Activated naive CD8-positive, alpha-beta T cell treated with anti-CD3 and anti-CD28 coated beads, Interleukin-2, amount 50 U/mL, for 24 hours (primary cell): ENCODE results near the gene ACO2.

Experiments used
- ATAC-seq: fragments of 150-1000 bp; cut with Tn5 transposase; one replicate; pipeline ENCODE4 v1.10.0; 2021
- DNase-seq: peaks from one replicate; pipeline ENCODE4 v3.0.0; 2021
- H3K27ac Mint-ChIP-seq: one replicate; pipeline ENCODE4 v1.8.0; 2021; ENCODE audit warnings: mild to moderate bottlenecking, mixed read lengths
- H3K27me3 Mint-ChIP-seq: one replicate; pipeline ENCODE4 v1.8.0; 2021; ENCODE audit warnings: mixed read lengths
- H3K36me3 Mint-ChIP-seq: one replicate; pipeline ENCODE4 v1.8.0; 2021; ENCODE audit warnings: low read depth, mixed read lengths
- H3K4me1 Mint-ChIP-seq: one replicate; pipeline ENCODE4 v1.8.0; 2021; ENCODE audit warnings: mixed read lengths
- H3K4me3 Mint-ChIP-seq: one replicate; pipeline ENCODE4 v1.8.0; 2021; ENCODE audit warnings: mild to moderate bottlenecking, moderate library complexity, mixed read lengths
- H3K9me3 Mint-ChIP-seq: one replicate; pipeline ENCODE4 v1.8.0; 2021; ENCODE audit warnings: mixed read lengths

Gene ACO2

GRCh38 chr22:41532908-41533825 is 64.2 kb downstream of the ACO2 start:
- ATAC-seq, result peak; percentile 67
- H3K27ac Mint-ChIP-seq, result no peak overlapping the region

GRCh38 chr22:41534219-41534618 is 65.3 kb downstream of the ACO2 start:
- no peaks in the 10 kb centered on the region for H3K4me1 Mint-ChIP-seq

More at GRCh38 chr22:41532908-41533825, 64.2 kb downstream of the ACO2 start:
- Mint-ChIP-seq H3K27me3 (no peaks in the 10 kb centered on the region), H3K4me3 (no peak overlapping the region), H3K4me1 (peaks cover 3% of the 10 kb centered on the region), H3K9me3 (no peaks in the 10 kb centered on the region), H3K36me3 (peaks cover 21% of the 10 kb centered on the region)
- DNase-seq, result peak; percentile 79

GRCh38 chr22:41535244-41535643 is 66.3 kb downstream of the ACO2 start:
- Mint-ChIP-seq H3K9me3 (no peaks in the 10 kb centered on the region), H3K4me3 (no peak overlapping the region), H3K27me3 (no peaks in the 10 kb centered on the region), H3K4me1 (peaks cover 2% of the 10 kb centered on the region), H3K27ac (no peak overlapping the region), H3K36me3 (peaks cover 22% of the 10 kb centered on the region)
- ATAC-seq (no peak), DNase-seq (no peak)

More at GRCh38 chr22:41534219-41534618, 65.3 kb downstream of the ACO2 start:
- Mint-ChIP-seq H3K27ac (no peak overlapping the region), H3K27me3 (no peaks in the 10 kb centered on the region), H3K4me3 (no peak overlapping the region), H3K9me3 (no peaks in the 10 kb centered on the region), H3K36me3 (peaks cover 18% of the 10 kb centered on the region)
- no peak for ATAC-seq
- no peak for DNase-seq

GRCh38 chr22:41537203-41537602 is 68.3 kb downstream of the ACO2 start:
- H3K4me3 Mint-ChIP-seq, result no peak overlapping the region
- peaks cover 15% of the 10 kb centered on the region for H3K4me1 Mint-ChIP-seq
- H3K27me3 Mint-ChIP-seq, result no peaks in the 10 kb centered on the region
- DNase-seq (no peak), ATAC-seq (no peak)
- H3K27ac Mint-ChIP-seq, result no peak overlapping the region
- H3K9me3 Mint-ChIP-seq, result no peaks in the 10 kb centered on the region
- peaks cover 19% of the 10 kb centered on the region for H3K36me3 Mint-ChIP-seq

GRCh38 chr22:41538583-41538982 is 69.7 kb downstream of the ACO2 start:
- Mint-ChIP-seq H3K27ac (no peak overlapping the region), H3K27me3 (no peaks in the 10 kb centered on the region), H3K36me3 (peaks cover 25% of the 10 kb centered on the region), H3K4me3 (no peak overlapping the region), H3K9me3 (no peaks in the 10 kb centered on the region), H3K4me1 (peaks cover 27% of the 10 kb centered on the region)
- DNase-seq (no peak), ATAC-seq (no peak)

GRCh38 chr22:41539146-41540005 is 70.5 kb downstream of the ACO2 start:
- H3K4me1 Mint-ChIP-seq, result peaks cover 30% of the 10 kb centered on the region
- no peak overlapping the region for H3K27ac Mint-ChIP-seq
- no peak overlapping the region for H3K4me3 Mint-ChIP-seq
- ATAC-seq (no peak), DNase-seq (no peak)
- H3K27me3 Mint-ChIP-seq, result no peaks in the 10 kb centered on the region
- peaks cover 27% of the 10 kb centered on the region for H3K36me3 Mint-ChIP-seq
- H3K9me3 Mint-ChIP-seq, result no peaks in the 10 kb centered on the region

- Mint-ChIP-seq H3K4me3 (no peak overlapping the region), H3K27ac (no peak overlapping the region), H3K9me3 (no peaks in the 10 kb centered on the region), H3K4me1 (peaks cover 35% of the 10 kb centered on the region), H3K27me3 (no peaks in the 10 kb centered on the region), H3K36me3 (peaks cover 26% of the 10 kb centered on the region)
- ATAC-seq (no peak), DNase-seq (no peak)
These were observed 71.0 kb downstream of the ACO2 start for GRCh38 chr22:41540006-41540315.

GRCh38 chr22:41540365-41540764 is 71.4 kb downstream of the ACO2 start:
- Mint-ChIP-seq H3K4me1 (peaks cover 39% of the 10 kb centered on the region), H3K9me3 (no peaks in the 10 kb centered on the region), H3K27me3 (no peaks in the 10 kb centered on the region), H3K27ac (no peak overlapping the region), H3K4me3 (no peak overlapping the region), H3K36me3 (peaks cover 22% of the 10 kb centered on the region)
- ATAC-seq, result no peak
- DNase-seq, result no peak

- Mint-ChIP-seq H3K4me3 (peak overlapping the region; percentile 82), H3K9me3 (no peaks in the 10 kb centered on the region), H3K4me1 (peaks cover 42% of the 10 kb centered on the region), H3K27me3 (no peaks in the 10 kb centered on the region), H3K36me3 (peaks cover 22% of the 10 kb centered on the region), H3K27ac (peak overlapping the region; percentile 34)
- DNase-seq, result no peak
- no peak for ATAC-seq
These were observed 72.6 kb downstream of the ACO2 start for GRCh38 chr22:41541484-41541883.

GRCh38 chr22:41542224-41542623 is 73.3 kb downstream of the ACO2 start:
- peak overlapping the region; percentile 82 for H3K4me3 Mint-ChIP-seq
- no peaks in the 10 kb centered on the region for H3K27me3 Mint-ChIP-seq
- no peak for DNase-seq
- no peak for ATAC-seq
- H3K27ac Mint-ChIP-seq, result peak overlapping the region; percentile 94
- peaks cover 42% of the 10 kb centered on the region for H3K4me1 Mint-ChIP-seq
- peaks cover 22% of the 10 kb centered on the region for H3K36me3 Mint-ChIP-seq
- H3K9me3 Mint-ChIP-seq, result no peaks in the 10 kb centered on the region

GRCh38 chr22:41543854-41544670 is 75.1 kb downstream of the ACO2 start, which contains the start of gene POLR3H:
POLR3H (minus strand) TSS chr22:41544470; CDS start chr22:41544101, 369 bp downstream.
- H3K27me3 Mint-ChIP-seq, result no peaks in the 10 kb centered on the region
- peak within 1 kb of the TSS; percentile 94 for H3K27ac Mint-ChIP-seq
- peaks cover 42% of the 10 kb centered on the region for H3K4me1 Mint-ChIP-seq
- peak; percentile 98 for ATAC-seq
- no peaks in the 10 kb centered on the region for H3K9me3 Mint-ChIP-seq
- H3K4me3 Mint-ChIP-seq, result peak within 1 kb of the TSS; percentile 82
- DNase-seq, result peak; percentile 98
- peaks cover 16% of the 10 kb centered on the region for H3K36me3 Mint-ChIP-seq

GRCh38 chr22:41544671-41545476 is 76.0 kb downstream of the ACO2 start:
- H3K27me3 Mint-ChIP-seq, result no peaks in the 10 kb centered on the region
- H3K4me1 Mint-ChIP-seq, result peaks cover 40% of the 10 kb centered on the region
- peak overlapping the region; percentile 82 for H3K4me3 Mint-ChIP-seq
- no peaks in the 10 kb centered on the region for H3K9me3 Mint-ChIP-seq
- DNase-seq, result no peak
- peak overlapping the region; percentile 94 for H3K27ac Mint-ChIP-seq
- ATAC-seq, result peak; percentile 9
- peaks cover 11% of the 10 kb centered on the region for H3K36me3 Mint-ChIP-seq

GRCh38 chr22:41548830-41549211 is 79.9 kb downstream of the ACO2 start:
- no peaks in the 10 kb centered on the region for H3K9me3 Mint-ChIP-seq

More at GRCh38 chr22:41548830-41549211, 79.9 kb downstream of the ACO2 start:
- H3K4me1 Mint-ChIP-seq, result peaks cover 13% of the 10 kb centered on the region
- H3K4me3 Mint-ChIP-seq, result no peak overlapping the region
- H3K27me3 Mint-ChIP-seq, result no peaks in the 10 kb centered on the region
- no peak for ATAC-seq
- H3K27ac Mint-ChIP-seq, result no peak overlapping the region
- no peak for DNase-seq
- no peaks in the 10 kb centered on the region for H3K36me3 Mint-ChIP-seq
